Cardiac septum (tissue), 1 donor: ENCODE results near the gene DCLRE1C. TPM values are rescaled to one million over a fixed set of nuclear protein-coding genes. Genes with fewer than 3 reads are reported as not detected.
"Not testable (repeated sequence)": the region's sequence is repeated elsewhere in the genome, so short reads cannot be mapped to it uniquely, and the experiment has no call there.

Experiments used
- DNase-seq: peaks from one replicate; pipeline ENCODE4 v3.0.0-alpha.2; 2020; ENCODE audit warnings: low spot score
- intact Hi-C: fragments of 100-400 bp; cut with DNase I; formaldehyde crosslinking; loops from one replicate; pipeline ENCODE4 v1.14.0; 2022
- total RNA-seq: library from RNA; stranded (reverse); fragmentation: NEBNext Ultra II Directional; extraction: Animal tissue kit (Norgen Biotek cat#: 25700); gene quantifications from one replicate; pipeline ENCODE4 v1.2.1, GENCODE V29; 2021
- donor health status: DM: no; HTN: no; CAD: no.

The DCLRE1C gene
- total RNA-seq, 1 donor from 2014 or later = 3.2 TPM

DNA sequence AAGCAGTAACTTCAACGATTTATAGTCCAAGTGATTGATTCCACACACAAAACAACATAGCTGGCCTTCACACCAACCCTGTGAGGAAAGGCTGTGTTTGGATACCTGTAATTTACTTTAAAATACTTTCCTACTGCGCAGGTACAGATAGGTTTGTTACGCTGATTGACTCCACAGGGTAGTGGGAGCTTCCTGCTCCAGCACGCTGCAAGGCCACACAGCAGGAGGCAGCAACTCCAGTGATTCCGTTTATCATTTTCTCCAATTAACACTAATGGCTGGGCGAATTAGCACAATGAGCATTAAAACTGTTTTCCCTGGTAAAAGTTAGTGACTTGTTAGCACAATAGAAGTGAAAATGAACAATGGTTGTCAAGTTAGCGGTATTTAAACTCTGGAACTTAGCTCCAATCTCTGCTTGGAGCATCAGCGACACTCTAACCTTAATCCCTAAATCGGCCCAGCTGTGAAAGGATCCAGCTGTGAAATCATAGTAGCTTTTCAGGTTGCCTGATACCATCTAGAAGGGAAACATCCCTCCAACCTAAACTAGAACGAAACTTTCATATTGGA, 959 bp downstream of the DCLRE1C start:
- no peak for DNase-seq
- intact Hi-C loops = loop anchor here (5.0 kb wide), 2 partner anchors 116 to 144 kb away; partner anchors contain the start of genes CDNF, HSPA14, MSANTD7 and RPP38

DNA sequence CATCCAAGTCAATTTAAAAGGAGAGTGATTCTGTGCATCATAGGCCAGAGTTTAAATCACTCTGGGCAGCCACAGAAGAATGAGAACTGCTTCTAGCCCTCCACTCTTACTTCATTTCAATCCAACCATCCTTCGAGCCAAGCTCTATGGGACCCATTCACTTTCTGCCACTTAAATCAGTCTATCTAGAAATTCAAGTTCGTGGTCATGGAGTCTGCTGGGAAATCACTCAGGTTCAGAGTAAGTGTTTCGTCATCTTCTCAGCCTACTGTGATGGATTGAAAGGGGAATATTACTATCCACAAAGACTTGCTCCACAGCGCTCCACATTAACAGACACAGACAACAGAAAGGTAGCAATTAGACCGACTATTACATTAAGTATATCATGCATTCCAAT, 4.6 kb downstream of the DCLRE1C start:
- DNase-seq = no peak
- intact Hi-C loops = no loop called here

DNA sequence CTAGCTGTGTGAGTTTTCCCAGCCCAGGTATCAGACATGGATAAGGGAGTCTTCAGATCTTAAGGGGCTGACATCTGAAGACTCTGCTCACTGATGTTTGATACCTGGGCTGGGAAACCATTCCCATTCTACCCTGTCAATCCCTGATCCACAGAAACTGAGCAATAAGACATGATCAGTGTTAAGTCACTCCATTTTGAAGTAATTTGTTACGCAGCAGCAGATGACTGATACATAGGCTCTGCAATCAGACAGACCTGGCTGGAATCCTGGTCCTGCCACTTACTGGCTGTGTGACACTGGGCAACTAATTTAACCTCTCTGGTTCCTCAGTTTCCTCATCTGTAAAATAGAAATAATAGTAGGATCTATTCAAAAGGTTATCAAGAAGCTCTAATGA, 6.6 kb downstream of the DCLRE1C start:
- DNase-seq = no peak
- intact Hi-C loops = no loop called here

DNA sequence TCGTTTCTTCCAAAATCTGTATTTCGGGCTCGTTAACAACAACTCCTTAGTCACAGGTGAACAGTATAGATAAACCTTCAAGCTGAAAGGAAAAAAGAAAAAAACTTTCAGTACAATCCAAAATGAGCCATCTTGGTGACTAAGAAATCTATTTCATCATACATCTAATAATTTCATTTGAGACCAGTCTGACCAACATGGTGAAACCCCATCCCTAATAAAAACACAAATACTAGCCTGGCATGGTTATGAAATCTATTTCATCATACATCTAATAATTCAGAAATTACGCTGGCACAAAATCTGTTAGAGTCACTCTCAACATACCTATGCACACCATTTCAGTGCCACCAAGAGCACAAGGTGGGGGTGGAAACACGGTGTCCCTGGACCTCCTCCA, 8.8 kb downstream of the DCLRE1C start:
- intact Hi-C loops = no loop called here
- no peak for DNase-seq

DNA sequence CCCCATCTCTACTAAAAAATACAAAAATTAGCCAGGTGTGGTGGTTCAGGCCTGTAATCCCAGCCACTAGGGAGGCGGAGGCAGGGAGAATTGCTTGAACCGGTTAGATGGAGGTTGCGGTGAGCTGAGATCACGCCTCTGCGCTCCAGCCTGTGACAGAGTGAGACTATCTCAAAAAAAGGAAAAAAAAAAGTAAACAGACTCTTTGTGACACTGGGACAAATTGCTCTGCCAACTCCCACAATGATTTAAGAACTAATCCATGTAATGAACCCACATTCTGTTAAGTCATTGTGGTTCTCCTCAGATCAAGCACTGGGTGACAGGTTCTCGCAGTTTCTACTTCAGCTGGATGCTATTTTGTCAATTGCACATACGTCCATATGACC, 11.0 kb downstream of the DCLRE1C start:
- DNase-seq, intact Hi-C loops: not testable (repeated sequence)

DNA sequence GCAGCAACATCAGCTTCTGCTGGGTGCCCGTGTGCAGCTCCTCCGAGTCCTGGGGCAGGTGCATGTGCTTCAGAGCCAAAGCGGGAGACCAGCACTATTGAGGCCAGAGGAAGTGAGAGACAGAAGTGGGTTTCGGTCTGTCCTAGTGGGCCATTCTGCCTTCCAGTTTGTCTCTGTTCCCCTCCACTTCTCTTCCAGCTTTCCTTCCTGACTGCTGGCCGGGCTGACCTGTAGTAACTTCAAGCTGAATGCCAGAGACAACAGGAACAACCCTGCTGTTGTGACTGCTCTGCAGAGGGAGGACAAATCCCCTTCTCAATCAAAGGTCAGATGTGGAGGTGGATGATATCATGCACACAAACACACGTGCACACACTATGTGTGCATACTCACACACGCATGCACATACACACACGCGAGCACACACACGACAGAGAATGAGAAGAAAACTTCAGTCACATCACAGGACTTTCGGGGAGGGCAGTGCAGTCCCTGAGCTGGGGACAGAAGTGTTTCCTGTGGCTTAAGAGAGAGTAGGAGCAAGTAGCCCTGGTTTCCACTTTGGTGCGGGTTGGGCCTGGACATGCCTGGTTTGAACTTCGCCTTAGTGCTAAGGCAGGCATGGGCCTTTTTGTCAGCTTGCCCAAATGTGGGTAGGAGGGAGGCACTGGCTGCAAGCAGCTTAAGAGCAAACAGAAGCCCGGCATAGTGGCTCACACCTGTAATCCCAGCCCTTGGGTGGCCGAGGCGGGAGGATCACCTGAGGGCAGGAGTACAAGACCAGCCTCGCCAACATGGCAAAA, 11.5 kb downstream of the DCLRE1C start:
- intact Hi-C loops = not testable (repeated sequence)

DNA sequence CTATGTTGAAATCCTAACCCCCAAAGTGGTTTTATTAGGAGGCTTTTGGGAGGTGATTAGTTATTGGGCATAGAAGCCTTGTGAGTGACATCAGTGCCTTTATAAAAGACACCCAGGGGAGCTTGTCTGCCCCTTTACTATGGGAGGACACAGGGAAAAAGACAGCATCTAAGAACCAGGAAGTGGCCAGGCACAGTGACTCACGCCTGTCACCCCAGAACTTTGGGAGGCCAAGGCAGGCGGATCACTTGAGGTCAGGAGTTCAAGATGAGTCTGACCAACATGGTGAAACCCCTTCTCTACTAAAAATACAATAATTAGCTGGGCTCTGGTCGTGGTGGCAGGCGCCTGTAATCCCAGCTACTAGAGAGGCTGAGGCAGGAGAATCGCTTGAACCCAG, 14.9 kb downstream of the DCLRE1C start:
- intact Hi-C loops = not testable (repeated sequence)

More for the DNA sequence above, 11.5 kb downstream of the DCLRE1C start:
- DNase-seq = not testable (repeated sequence)

DNA sequence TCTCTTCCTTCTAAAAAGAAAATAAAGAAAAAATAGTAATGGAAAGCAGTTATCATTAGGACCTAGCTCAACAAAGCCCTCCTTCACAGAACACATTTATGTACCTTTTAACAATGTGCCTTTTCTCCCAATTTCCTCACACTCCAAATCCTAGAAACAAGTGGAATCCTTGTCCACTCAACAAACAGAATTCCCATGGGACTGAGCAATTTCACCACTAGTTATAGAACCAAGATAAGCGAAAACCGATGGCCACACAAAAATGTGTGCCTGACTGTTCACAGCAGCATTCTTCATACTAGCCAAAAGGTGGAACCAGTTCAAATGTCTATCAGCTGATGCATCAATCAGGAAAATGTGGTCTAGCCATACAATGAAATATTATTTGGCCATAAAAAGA, 17.3 kb downstream of the DCLRE1C start:
- intact Hi-C loops = no loop called here
- no peak for DNase-seq

More for the DNA sequence above, 14.9 kb downstream of the DCLRE1C start:
- DNase-seq = not testable (repeated sequence)

DNA sequence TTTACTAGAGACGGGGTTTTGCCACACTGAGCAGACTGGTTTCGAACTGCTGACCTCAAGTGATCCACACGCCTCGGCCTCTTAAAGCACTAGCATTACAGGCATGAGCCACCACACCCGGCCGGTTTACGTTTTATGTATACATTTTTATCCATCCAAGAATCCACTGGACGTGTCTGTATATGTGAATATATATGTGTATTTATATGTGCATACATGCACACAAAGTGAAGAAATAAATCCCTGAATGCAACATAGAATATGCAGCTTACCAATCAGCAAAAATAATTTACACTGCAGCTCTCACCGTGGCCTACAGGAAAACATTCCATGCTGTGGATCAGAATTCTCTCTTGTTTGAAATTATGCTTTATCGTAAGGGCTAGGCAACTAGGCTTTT, 23.3 kb downstream of the DCLRE1C start:
- DNase-seq = no peak
- intact Hi-C loops = no loop called here

DNA sequence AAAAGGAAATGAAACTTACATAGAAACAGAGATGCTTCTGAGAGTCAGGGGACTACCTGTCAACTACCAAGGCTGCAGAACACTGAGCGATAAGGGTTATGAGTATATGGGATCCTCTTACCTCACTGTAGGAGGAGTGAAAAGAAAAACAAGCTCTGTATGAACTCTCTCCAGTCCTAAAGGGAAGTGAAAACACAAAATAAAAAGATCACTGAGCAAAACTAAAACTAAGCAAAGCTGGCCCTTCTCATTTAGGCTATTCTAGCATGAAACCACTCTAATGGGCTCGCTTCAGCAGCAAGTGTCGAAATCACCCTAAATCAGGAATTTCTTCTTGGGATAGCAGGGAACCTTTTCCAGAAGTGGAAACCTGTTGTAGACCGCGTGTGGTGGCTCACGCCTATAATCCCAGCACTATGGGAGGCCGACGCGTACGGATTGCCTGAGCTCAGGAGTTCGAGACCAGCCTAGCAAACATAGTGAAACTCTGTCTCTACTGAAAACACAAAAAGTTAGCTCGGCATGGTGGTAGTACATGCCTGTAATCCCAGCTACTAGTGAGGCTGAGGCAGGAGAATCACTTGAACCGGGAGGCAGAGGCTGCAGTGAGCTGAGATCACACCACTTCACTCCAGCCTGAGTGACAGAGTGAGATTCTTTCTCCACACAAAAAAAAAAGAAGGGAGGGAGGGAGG, 27.0 kb downstream of the DCLRE1C start:
- intact Hi-C loops = no loop called here
- DNase-seq = no peak

DNA sequence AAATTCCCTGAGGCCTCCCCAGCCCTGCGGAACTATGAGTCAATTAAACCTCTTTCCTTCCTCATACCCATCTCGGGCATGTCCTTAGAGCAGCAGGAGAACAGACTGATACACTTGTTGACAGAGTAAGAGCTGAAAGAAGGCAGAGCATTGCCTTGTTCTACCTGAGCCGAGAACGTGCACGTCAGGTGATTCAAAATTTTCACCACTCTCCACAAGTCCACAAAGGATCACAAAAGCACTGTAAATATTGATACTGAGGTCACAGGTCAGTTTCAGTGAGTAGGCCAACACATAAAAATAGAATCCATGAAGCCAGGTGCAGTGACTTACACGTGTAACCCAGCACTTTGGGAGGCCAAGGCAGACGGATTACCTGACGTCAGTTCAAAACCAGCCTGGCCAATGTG, 27.8 kb downstream of the DCLRE1C start:
- DNase-seq = no peak
- intact Hi-C loops = no loop called here

DNA sequence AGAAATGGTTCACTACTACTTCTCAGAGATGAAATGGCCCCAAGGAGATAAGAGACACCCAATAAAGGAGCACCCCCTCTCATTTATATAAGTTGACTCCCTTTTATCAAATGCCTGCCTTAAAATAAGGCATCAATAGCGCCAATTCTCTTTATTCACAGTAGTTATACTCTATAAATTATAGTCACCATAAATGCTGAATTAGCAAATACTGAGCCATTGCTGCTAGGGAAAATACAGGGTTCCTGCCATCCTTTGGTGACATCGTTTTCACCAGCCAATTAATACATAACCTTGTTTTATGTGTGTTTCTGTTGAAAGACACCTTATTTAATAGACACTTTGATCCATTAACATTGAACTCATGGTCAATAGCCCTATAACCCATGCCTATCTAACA, 28.6 kb downstream of the DCLRE1C start:
- no peak for DNase-seq
- intact Hi-C loops = no loop called here

DNA sequence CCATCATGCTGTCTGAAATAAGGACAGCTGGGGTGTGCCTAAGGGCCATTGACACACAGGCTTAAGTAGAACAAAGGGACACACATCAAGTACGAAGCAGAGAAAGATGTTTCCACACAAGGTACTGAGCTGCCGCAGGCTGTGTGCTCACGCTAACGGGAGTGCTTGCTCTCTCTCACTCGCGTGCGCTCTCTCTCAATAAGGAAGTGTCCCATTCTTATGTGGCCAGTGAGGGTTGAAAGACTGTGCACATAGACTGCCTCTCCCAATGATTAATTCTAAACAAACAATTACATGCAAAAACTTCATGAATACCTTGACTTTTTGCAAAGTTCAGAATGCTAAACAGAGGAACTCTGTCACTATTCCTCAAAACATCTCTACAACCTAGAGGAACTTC, 29.9 kb downstream of the DCLRE1C start:
- DNase-seq = no peak
- intact Hi-C loops = no loop called here

DNA sequence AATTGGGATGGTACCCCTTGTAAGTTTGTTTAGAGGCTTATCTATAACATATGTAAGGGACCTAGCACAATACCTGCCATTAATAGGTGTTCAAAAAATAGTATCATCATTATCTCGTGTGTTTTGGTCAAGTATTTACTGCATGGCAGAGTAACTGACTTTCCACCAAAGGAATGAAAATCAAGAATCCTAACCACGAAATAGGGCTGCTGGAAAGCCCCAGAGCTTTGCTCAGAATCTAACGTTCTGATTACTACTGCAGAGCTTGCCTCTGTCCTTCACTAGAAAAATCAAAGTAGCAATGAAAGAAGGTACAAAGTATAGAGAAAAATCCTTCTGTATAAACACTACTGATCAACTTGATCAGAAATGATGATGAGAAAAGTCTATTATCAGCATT, 34.9 kb downstream of the DCLRE1C start:
- no peak for DNase-seq
- intact Hi-C loops = no loop called here

DNA sequence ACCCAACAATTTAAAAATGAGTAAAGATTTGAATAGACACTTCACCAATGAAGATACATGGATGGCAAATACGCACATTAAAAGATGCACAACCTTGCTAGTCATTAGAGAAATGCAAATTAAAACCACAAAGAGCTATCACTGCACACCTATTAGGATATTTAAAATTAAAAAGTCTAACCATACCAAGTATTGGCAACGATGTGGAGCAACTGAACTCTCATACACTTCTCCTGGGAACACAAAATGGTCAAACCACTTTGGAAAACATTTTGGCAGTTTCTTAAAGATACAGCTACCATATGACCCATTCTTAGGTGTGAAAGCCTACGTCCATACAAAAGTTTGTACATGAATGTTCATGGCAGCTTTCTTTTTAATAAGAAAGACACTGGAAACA, 36.1 kb downstream of the DCLRE1C start:
- intact Hi-C loops = no loop called here
- DNase-seq = no peak

DNA sequence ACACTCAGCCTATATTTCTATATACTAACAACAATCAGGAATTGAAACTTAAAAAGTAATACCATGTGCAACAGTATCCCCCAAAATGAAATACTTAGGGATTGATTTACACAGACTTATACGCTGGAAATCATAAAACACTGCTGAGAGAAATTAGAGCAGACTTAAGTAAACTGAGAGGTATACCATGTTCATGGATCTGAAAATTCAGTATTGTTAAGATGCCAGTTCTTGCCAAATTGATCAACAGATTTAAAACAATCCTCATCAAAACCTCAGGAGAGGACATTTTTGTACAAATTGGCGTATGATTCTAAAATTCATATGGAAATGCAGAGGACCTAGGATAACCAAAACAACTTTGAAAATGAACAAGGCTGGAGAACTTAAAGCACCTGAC, 37.3 kb downstream of the DCLRE1C start:
- intact Hi-C loops = no loop called here

DNA sequence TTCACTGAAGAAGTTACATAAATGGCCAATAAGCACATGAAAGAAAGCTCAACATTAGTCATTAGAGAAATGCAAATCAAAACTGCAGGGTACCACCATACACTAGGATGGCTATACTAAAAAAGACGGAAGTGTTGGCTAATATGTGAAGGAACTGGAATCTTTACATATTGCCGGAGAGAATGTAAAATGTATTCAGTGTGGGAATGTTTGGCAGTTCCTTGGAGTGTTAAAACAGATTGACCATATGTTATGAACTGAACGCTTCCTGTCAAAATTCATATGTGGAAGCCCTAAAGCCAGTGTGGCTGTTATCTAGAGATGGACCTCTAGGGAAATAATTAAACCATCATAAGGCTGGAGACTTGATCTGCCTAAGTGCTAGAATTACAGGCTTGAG, 42.1 kb downstream of the DCLRE1C start:
- intact Hi-C loops = no loop called here
- no peak for DNase-seq

More for the DNA sequence above, 37.3 kb downstream of the DCLRE1C start:
- no peak for DNase-seq

DNA sequence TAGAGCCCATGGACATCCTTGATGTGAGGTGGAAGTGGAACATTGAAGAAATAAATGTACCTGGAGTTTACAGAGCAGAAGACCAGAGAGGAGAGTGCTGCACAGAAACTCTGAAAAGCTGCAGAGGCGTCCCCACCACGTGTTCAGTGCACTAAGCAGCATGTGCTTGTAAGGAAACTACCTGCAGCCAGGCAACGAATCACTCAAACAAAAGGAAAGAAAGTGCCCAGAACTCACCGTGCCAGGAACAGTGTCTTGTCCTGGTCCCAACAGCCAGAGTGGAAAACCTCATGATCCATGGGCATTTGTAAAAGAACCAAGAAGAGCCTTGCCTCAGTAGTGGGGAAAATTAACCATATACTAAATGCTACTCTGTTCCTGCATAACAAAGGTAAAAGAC, 42.9 kb downstream of the DCLRE1C start:
- DNase-seq = no peak
- intact Hi-C loops = no loop called here

DNA sequence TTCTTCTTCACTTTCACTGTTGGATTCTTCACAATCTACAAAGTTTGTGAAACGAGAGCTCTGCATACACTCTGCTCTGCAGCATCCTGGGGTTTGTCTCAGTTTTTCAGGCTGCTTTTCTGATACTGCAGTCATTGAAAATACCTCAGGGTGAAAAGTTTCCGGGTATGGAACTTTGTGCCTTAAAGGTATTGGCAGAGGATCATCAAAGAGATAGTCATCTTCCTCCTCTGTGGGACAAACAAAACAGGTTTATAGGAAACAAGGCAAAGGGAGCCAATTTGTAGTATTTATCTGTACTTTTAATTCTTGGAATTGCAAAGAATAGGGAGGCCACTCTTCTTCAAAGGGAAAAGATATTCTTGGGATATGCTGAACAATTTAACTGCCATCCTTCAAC, 44.8 kb downstream of the DCLRE1C start:
- intact Hi-C loops = no loop called here
- no peak for DNase-seq

DNA sequence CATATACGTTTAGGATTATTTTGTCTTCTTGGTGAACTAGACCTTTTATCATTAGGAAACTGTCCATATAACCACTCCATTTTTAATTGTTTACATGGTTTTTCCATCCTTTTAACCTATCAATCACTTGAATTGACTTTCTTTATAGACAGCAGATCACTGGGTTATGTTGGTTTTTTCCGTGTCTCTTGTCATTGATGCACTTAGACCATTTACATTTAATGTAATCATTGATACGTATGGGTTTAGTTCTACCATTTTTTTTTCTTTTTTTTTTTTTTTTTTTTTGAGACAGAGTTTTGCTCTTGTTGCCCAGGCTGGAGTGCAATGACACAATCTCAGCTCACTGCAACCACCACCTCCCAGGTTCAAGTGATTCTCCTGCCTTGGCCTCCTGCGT, 46.3 kb downstream of the DCLRE1C start:
- DNase-seq, intact Hi-C loops: not testable (repeated sequence)

DNA sequence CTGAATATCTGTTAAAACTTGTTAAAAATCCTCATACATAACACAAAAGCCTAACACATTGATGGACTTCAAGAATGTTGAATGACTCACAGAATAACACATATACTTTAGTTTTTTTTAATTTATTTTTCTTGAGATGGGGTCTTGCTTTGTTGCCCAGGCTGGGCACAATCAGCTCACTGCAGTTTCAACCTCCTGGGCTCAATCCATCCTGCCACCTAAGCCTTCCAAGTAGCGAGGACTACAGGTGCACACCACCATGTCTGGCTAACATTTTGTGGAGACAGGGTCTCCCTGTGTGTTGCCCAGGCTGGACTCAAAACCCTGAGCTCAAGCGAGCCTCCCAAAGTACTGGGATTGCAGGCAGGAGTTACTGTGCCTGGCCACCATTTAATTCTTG, 47.1 kb downstream of the DCLRE1C start:
- intact Hi-C loops = no loop called here
- DNase-seq = no peak
